GM12878 (cell line): ENCODE results near the gene AOPEP. TPM values are rescaled to one million over a fixed set of nuclear protein-coding genes. Genes with fewer than 3 reads are reported as not detected.

Experiments used
- CEBPB ChIP-seq, 2 experiments: fragments of 150-350 bp in 1 of 2; IDR thresholded peaks; 2 replicates each; pipeline ENCODE4 v1.6.1; 2012 to 2014; ENCODE audit warnings: low read depth in 2 of 2, low read length in 2 of 2, borderline replicate concordance in 1 of 2, inconsistent platforms in 1 of 2
- HDAC2 ChIP-seq: fragments of 200-600 bp; sonication (generic); IDR thresholded peaks from 2 replicates; pipeline ENCODE4 v1.6.1; 2017
- MTA3 ChIP-seq: IDR thresholded peaks from 2 replicates; pipeline ENCODE4 v1.6.1; 2012; ENCODE audit warnings: low read length, inconsistent platforms, borderline replicate concordance
- RAD21 ChIP-seq: IDR thresholded peaks from 2 replicates; pipeline ENCODE4 v1.6.1; 2011; ENCODE audit warnings: mild to moderate bottlenecking, low read depth, low read length, moderate library complexity; ENCODE audit not compliant: insufficient read depth
- SIX5 ChIP-seq: IDR thresholded peaks from 2 replicates; pipeline ENCODE4 v1.6.1; 2011; ENCODE audit warnings: mild to moderate bottlenecking, low read depth, low read length, moderate library complexity; ENCODE audit not compliant: severe bottlenecking
- SREBF1 ChIP-seq: IDR thresholded peaks from 2 replicates; pipeline ENCODE4 v1.6.1; 2012; ENCODE audit warnings: mild to moderate bottlenecking, low read length
- TCF12 ChIP-seq: IDR thresholded peaks from 2 replicates; pipeline ENCODE4 v1.6.1; 2011; ENCODE audit warnings: low read depth, mild to moderate bottlenecking, low read length
- ZNF207 ChIP-seq: fragments of 450-650 bp; IDR thresholded peaks from 2 replicates; pipeline ENCODE4 v1.6.1; 2014; ENCODE audit warnings: antibody characterized with exemption, mild to moderate bottlenecking, borderline replicate concordance
- polyA plus RNA-seq, 11 experiments: library from polyadenylated mRNA; depleted of rRNA in 4 of 11; unstranded in 6 of 11; stranded (reverse) in 5 of 11; fragments of >200 nt; fragmentation: Nextera tagmentation in 4 of 11; fragmentation: Illumina TruSeq in 1 of 11; extraction: Ambion mirVana in 4 of 11; extraction: Trizol in 1 of 11; gene quantifications; 1 replicate in 1 of 11; 2 replicates in 10 of 11; pipeline versions ENCODE4 v1.2.1 to v1.2.3, GENCODE V29; 2011 to 2016; ENCODE audit warnings: inconsistent platforms in 2 of 11, missing spikeins in 2 of 11, low read depth in 1 of 11
- total RNA-seq, 4 experiments: library from RNA; depleted of rRNA in 3 of 4; stranded (reverse); fragments of >200 nt in 3 of 4; fragmentation: Illumina TruSeq in 1 of 4; extraction: Trizol in 1 of 4; gene quantifications; 2 replicates each; pipeline versions ENCODE4 v1.2.1 to v1.2.3, GENCODE V29; 2013 to 2021
- TF ChIP-seq, protein P1 (sequence below): fragments of 450-650 bp; IDR thresholded peaks from 2 replicates; pipeline ENCODE4 v1.6.1; 2017; ENCODE audit warnings: mild to moderate bottlenecking, moderate library complexity

AOPEP gene
- total and polyA plus RNA-seq, 10 of the 15 experiments (the other 5 are each of a cell fraction or from before 2014, with no cell fraction given): 2.3 to 16.9 (median 10.1) TPM

DNA sequence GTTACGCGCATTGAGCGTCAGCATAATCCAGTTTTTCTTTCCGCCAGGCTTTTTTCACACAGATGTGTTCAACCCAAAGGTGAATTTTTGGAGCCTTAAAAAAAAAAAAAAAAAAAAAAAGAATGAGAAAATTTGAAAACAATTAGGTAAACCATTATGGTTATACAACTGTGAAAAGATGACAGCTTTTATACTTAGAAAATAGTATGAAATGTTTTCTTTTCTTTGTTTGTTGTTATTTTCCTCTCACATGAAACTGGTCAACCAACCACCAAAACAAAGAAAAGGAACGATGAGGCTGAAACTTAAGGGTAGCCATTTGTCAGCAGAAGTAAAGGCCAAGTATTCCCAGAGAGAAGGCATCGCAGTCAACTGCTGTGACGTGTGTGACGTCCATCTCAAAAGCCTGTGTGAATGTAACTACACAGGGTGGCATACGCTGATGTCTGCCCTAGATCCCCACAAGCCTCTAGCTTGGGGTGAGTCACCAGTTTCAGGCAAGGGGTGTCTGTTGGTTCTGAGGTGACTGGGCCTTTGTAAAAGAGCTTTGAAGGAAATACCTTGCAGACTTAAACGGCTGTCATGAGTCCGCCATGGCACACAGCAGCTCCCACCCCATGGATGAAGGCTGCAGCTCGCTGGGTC, 182.9 kb downstream of the AOPEP start (continued):
- TF ChIP-seq, protein P1, sequence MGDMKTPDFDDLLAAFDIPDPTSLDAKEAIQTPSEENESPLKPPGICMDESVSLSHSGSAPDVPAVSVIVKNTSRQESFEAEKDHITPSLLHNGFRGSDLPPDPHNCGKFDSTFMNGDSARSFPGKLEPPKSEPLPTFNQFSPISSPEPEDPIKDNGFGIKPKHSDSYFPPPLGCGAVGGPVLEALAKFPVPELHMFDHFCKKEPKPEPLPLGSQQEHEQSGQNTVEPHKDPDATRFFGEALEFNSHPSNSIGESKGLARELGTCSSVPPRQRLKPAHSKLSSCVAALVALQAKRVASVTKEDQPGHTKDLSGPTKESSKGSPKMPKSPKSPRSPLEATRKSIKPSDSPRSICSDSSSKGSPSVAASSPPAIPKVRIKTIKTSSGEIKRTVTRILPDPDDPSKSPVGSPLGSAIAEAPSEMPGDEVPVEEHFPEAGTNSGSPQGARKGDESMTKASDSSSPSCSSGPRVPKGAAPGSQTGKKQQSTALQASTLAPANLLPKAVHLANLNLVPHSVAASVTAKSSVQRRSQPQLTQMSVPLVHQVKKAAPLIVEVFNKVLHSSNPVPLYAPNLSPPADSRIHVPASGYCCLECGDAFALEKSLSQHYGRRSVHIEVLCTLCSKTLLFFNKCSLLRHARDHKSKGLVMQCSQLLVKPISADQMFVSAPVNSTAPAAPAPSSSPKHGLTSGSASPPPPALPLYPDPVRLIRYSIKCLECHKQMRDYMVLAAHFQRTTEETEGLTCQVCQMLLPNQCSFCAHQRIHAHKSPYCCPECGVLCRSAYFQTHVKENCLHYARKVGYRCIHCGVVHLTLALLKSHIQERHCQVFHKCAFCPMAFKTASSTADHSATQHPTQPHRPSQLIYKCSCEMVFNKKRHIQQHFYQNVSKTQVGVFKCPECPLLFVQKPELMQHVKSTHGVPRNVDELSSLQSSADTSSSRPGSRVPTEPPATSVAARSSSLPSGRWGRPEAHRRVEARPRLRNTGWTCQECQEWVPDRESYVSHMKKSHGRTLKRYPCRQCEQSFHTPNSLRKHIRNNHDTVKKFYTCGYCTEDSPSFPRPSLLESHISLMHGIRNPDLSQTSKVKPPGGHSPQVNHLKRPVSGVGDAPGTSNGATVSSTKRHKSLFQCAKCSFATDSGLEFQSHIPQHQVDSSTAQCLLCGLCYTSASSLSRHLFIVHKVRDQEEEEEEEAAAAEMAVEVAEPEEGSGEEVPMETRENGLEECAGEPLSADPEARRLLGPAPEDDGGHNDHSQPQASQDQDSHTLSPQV: no peak
- TF ChIP-seq SIX5 (no peak), MTA3 (no peak), ZNF207 (no peak), HDAC2 (no peak), CEBPB (IDR thresholded peaks at IDR 0.05; ENCODE audit: borderline replicate concordance in 1 of 2, low read depth in 2 of 2, low read length in 2 of 2) (no peak), TCF12 (no peak), RAD21 (no peak), SREBF1 (no peak)
